HepG2 (cell line): ENCODE measurements around the gene SSBP4. TPM values are rescaled to one million over a fixed set of nuclear protein-coding genes. Genes with fewer than 3 reads are reported as not detected.
A peak's percentile ranks its signal among the peaks of the same experiment; 100 is the strongest.

Source experiments
- ARID5B ChIP-seq: IDR thresholded peaks from 2 replicates; pipeline ENCODE4 v1.4.0; 2020; ENCODE audit warnings: mild to moderate bottlenecking, missing genetic modification reagents
- BORCS8-MEF2B ChIP-seq: sonication (generic); formaldehyde crosslinking; IDR thresholded peaks from 2 replicates; pipeline ENCODE4 v1.8.0; 2022; ENCODE audit warnings: mild to moderate bottlenecking, missing genetic modification reagents
- BRCA1 ChIP-seq: sonication (generic); formaldehyde crosslinking; IDR thresholded peaks from 2 replicates; pipeline ENCODE4 v1.4.0; 2020; ENCODE audit warnings: missing genetic modification reagents
- DZIP1 ChIP-seq: sonication (generic); formaldehyde crosslinking; IDR thresholded peaks from 2 replicates; pipeline ENCODE4 v1.5.0; 2020; ENCODE audit warnings: mild to moderate bottlenecking, missing genetic modification reagents
- FOXK1 ChIP-seq: sonication (generic); formaldehyde crosslinking; IDR thresholded peaks from 2 replicates; pipeline ENCODE4 v1.4.0; 2020; ENCODE audit warnings: low read depth, missing genetic modification reagents, borderline replicate concordance
- FOXO1 ChIP-seq: sonication (generic); formaldehyde crosslinking; IDR thresholded peaks from 2 replicates; pipeline ENCODE4 v1.4.0; 2020; ENCODE audit warnings: missing genetic modification reagents
- ONECUT2 ChIP-seq: sonication (generic); formaldehyde crosslinking; IDR thresholded peaks from 2 replicates; pipeline ENCODE4 v1.4.0; 2020; ENCODE audit warnings: missing genetic modification reagents
- PREB ChIP-seq: sonication (generic); formaldehyde crosslinking; IDR thresholded peaks from 2 replicates; pipeline ENCODE4 v1.4.0; 2020; ENCODE audit warnings: missing genetic modification reagents
- RBFOX2 ChIP-seq: fragments of 200-400 bp; formaldehyde crosslinking; IDR thresholded peaks from 2 replicates; pipeline ENCODE4 v1.6.1; 2017; ENCODE audit warnings: low read depth, mild to moderate bottlenecking, low read length
- RELA ChIP-seq: sonication (generic); formaldehyde crosslinking; IDR thresholded peaks from 2 replicates; pipeline ENCODE4 v1.4.0; 2020; ENCODE audit warnings: missing genetic modification reagents
- RFX5 ChIP-seq: IDR thresholded peaks from 2 replicates; pipeline ENCODE4 v1.6.1; 2011; ENCODE audit warnings: low read depth, low read length, improper control_type of control experiment
- SKI ChIP-seq: fragments of 450-650 bp; IDR thresholded peaks from one replicate; pipeline ENCODE4 v1.6.1; 2018; ENCODE audit warnings: mild to moderate bottlenecking; ENCODE audit not compliant: partially characterized antibody
- SP1 ChIP-seq, 2 experiments: fragments of 450-650 bp in 1 of 2; sonication (generic) in 1 of 2; formaldehyde crosslinking in 1 of 2; IDR thresholded peaks; 2 replicates each; pipeline versions ENCODE4 v1.4.0 to v1.6.1; 2016 to 2020; ENCODE audit warnings: missing genetic modification reagents in 1 of 2
- ZBTB43 ChIP-seq: sonication (generic); formaldehyde crosslinking; conservative IDR thresholded peaks from 2 replicates; pipeline ENCODE4 v1.4.0; 2020; ENCODE audit warnings: missing genetic modification reagents
- ZNF432 ChIP-seq: sonication (generic); formaldehyde crosslinking; IDR thresholded peaks from 2 replicates; pipeline ENCODE4 v1.5.0; 2020; ENCODE audit warnings: missing genetic modification reagents, mild to moderate bottlenecking, borderline replicate concordance
- ZNF501 ChIP-seq: sonication (generic); formaldehyde crosslinking; IDR thresholded peaks from 2 replicates; pipeline ENCODE4 v1.5.1; 2020; ENCODE audit warnings: mild to moderate bottlenecking, moderate library complexity, missing genetic modification reagents
- ZNF569 ChIP-seq: sonication (generic); formaldehyde crosslinking; IDR thresholded peaks from 2 replicates; pipeline ENCODE4 v1.5.0; 2020; ENCODE audit warnings: mild to moderate bottlenecking, missing genetic modification reagents, moderate library complexity, borderline replicate concordance
- polyA plus RNA-seq, 8 experiments: library from polyadenylated mRNA; depleted of rRNA in 3 of 8; stranded (reverse) in 7 of 8; unstranded in 1 of 8; fragments of >200 nt; fragmentation: Illumina TruSeq in 4 of 8; extraction: Trizol in 4 of 8; gene quantifications; 2 replicates each; pipeline versions ENCODE4 v1.2.1 to v1.2.3, GENCODE V29; 2011 to 2016; ENCODE audit warnings: low read depth in 4 of 8, missing spikeins in 1 of 8, mixed read lengths in 1 of 8; ENCODE audit not compliant: insufficient read depth in 1 of 8
- total RNA-seq, 5 experiments: library from RNA; depleted of rRNA; stranded (reverse); fragments of >200 nt; fragmentation: Illumina TruSeq; extraction: Trizol; gene quantifications; 2 replicates each; pipeline ENCODE4 v1.2.3, GENCODE V29; 2016; ENCODE audit warnings: low read depth in 1 of 5
- TF ChIP-seq, protein P1 (sequence below): sonication (generic); formaldehyde crosslinking; IDR thresholded peaks from 2 replicates; pipeline ENCODE4 v1.5.0; 2020; ENCODE audit warnings: missing genetic modification reagents, mild to moderate bottlenecking, borderline replicate concordance

The SSBP4 gene
- total and polyA plus RNA-seq, 2 of the 13 experiments (the other 11 are each of a cell fraction or from before 2014, with no cell fraction given): 20.8 to 39.5 TPM

- peak; percentile 74 for TF ChIP-seq ARID5B (CRISPR knock-in tag)
- peak; percentile 54; the same call in 1 of the 2 replicates for TF ChIP-seq ZNF501 (CRISPR knock-in tag)
- 0 out of 2 replicates have a peak, but pooled peaks have one; percentile 52 for TF ChIP-seq RELA (CRISPR knock-in tag)
- TF ChIP-seq FOXO1 (CRISPR knock-in tag): peak; percentile 88
- TF ChIP-seq SKI: peak; percentile 93
- TF ChIP-seq, protein P1, sequence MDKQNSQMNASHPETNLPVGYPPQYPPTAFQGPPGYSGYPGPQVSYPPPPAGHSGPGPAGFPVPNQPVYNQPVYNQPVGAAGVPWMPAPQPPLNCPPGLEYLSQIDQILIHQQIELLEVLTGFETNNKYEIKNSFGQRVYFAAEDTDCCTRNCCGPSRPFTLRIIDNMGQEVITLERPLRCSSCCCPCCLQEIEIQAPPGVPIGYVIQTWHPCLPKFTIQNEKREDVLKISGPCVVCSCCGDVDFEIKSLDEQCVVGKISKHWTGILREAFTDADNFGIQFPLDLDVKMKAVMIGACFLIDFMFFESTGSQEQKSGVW (CRISPR knock-in tag): no peak
- no peak; the same call in 1 of the 2 replicates for TF ChIP-seq DZIP1 (CRISPR knock-in tag)
- TF ChIP-seq BRCA1 (CRISPR knock-in tag): peak; percentile 93
- TF ChIP-seq ZNF569 (CRISPR knock-in tag): no peak
- TF ChIP-seq ZNF432 (CRISPR knock-in tag): peak; percentile 65; the same call in 1 of the 2 replicates
- peak; percentile 68 for TF ChIP-seq BORCS8-MEF2B (CRISPR knock-in tag)
- TF ChIP-seq PREB (CRISPR knock-in tag): peak; percentile 87; the same call in 1 of the 2 replicates
- peak; percentile 79; the same call in 1 of the 2 replicates for TF ChIP-seq ONECUT2 (CRISPR knock-in tag)
- TF ChIP-seq FOXK1 (CRISPR knock-in tag): peak; percentile 65; the same call in 1 of the 2 replicates
- TF ChIP-seq SP1 (IDR thresholded peaks at IDR 0.05): no peak
- TF ChIP-seq SP1 (CRISPR knock-in tag; IDR thresholded peaks at IDR 0.05): peak; percentile 70
- peak; percentile 89 for TF ChIP-seq ZBTB43 (CRISPR knock-in tag)
- no peak for TF ChIP-seq RFX5
- TF ChIP-seq RBFOX2: peak; percentile 98
Measured at GRCh38 chr19:18385675-18386542, 33.3 kb upstream of the SSBP4 start, which contains the start of gene GDF15 (continued).
